ENCODE results near the gene DUOXA1.

The DUOXA1 gene

GRCh38 chr15:45102226-45102625, 27.5 kb downstream of the DUOXA1 start:
- Histone ChIP-seq H3K36me3 (no peaks in the 10 kb centered on the region), H3K27me3 (no peaks in the 10 kb centered on the region), H3K9me3 (no peaks in the 10 kb centered on the region), H3K4me1 (no peaks in the 10 kb centered on the region), H3K4me3 (ENCODE audit: low read depth, low read length) (no peak overlapping the region)
- TF ChIP-seq CTCF (IDR thresholded peaks at IDR 0.05; ENCODE audit: low read depth, low read length), result no peak
- no peak for DNase-seq

- no peaks in the 10 kb centered on the region for H3K27me3 ChIP-seq
- TF ChIP-seq CTCF (IDR thresholded peaks at IDR 0.05; ENCODE audit: low read depth, low read length), result no peak
- H3K4me1 ChIP-seq, result no peaks in the 10 kb centered on the region
- H3K4me3 ChIP-seq (ENCODE audit: low read depth, low read length), result no peak overlapping the region
- DNase-seq, result no peak
- no peaks in the 10 kb centered on the region for H3K36me3 ChIP-seq
- H3K9me3 ChIP-seq, result no peaks in the 10 kb centered on the region
These were observed 27.9 kb downstream of the DUOXA1 start for GRCh38 chr15:45101749-45102148.

- no peak for TF ChIP-seq CTCF (IDR thresholded peaks at IDR 0.05; ENCODE audit: low read depth, low read length)
- Histone ChIP-seq H3K4me1 (no peaks in the 10 kb centered on the region), H3K4me3 (ENCODE audit: low read depth, low read length) (no peak overlapping the region), H3K27me3 (no peaks in the 10 kb centered on the region), H3K36me3 (no peaks in the 10 kb centered on the region), H3K9me3 (no peaks in the 10 kb centered on the region)
- DNase-seq, result no peak
These were observed 28.6 kb downstream of the DUOXA1 start for GRCh38 chr15:45100884-45101625.

GRCh38 chr15:45099549-45100165, 30.0 kb downstream of the DUOXA1 start:
- TF ChIP-seq CTCF (IDR thresholded peaks at IDR 0.05; ENCODE audit: low read depth, low read length), result no peak
- DNase-seq, result no peak
- no peaks in the 10 kb centered on the region for H3K27me3 ChIP-seq
- H3K4me1 ChIP-seq, result no peaks in the 10 kb centered on the region
- no peak overlapping the region for H3K4me3 ChIP-seq (ENCODE audit: low read depth, low read length)
- no peaks in the 10 kb centered on the region for H3K9me3 ChIP-seq
- H3K36me3 ChIP-seq, result no peaks in the 10 kb centered on the region

- no peak for TF ChIP-seq CTCF (IDR thresholded peaks at IDR 0.05; ENCODE audit: low read depth, low read length)
- no peak overlapping the region for H3K4me3 ChIP-seq (ENCODE audit: low read depth, low read length)
- no peaks in the 10 kb centered on the region for H3K9me3 ChIP-seq
- no peaks in the 10 kb centered on the region for H3K27me3 ChIP-seq
- no peaks in the 10 kb centered on the region for H3K4me1 ChIP-seq
- no peaks in the 10 kb centered on the region for H3K36me3 ChIP-seq
- no peak for DNase-seq
These were observed 32.2 kb downstream of the DUOXA1 start for GRCh38 chr15:45097466-45097865.

- no peaks in the 10 kb centered on the region for H3K4me1 ChIP-seq
- H3K36me3 ChIP-seq, result no peaks in the 10 kb centered on the region
- DNase-seq, result no peak
- no peaks in the 10 kb centered on the region for H3K9me3 ChIP-seq
- no peak overlapping the region for H3K4me3 ChIP-seq (ENCODE audit: low read depth, low read length)
- H3K27me3 ChIP-seq, result no peaks in the 10 kb centered on the region
- no peak for TF ChIP-seq CTCF (IDR thresholded peaks at IDR 0.05; ENCODE audit: low read depth, low read length)
These were observed 34.0 kb downstream of the DUOXA1 start for GRCh38 chr15:45095661-45096060.
